Urothelium cell line (cell line): ENCODE measurements around the gene CNDP2.

Experiments used
- DNase-seq: peaks from one replicate; pipeline ENCODE4 v3.0.0; 2011; ENCODE audit warnings: low spot score, mixed read lengths
- FAIRE-seq: peaks from 2 replicates; lab custom pipeline; 2011; peaks lifted over from hg19 to GRCh38; lab: Jason Lieb, UNC

The CNDP2 gene

GRCh38 chr18:74532511-74533025 lies 36.4 kb downstream of the CNDP2 start:
- DNase-seq (no peak), FAIRE-seq (no peak)

DNA sequence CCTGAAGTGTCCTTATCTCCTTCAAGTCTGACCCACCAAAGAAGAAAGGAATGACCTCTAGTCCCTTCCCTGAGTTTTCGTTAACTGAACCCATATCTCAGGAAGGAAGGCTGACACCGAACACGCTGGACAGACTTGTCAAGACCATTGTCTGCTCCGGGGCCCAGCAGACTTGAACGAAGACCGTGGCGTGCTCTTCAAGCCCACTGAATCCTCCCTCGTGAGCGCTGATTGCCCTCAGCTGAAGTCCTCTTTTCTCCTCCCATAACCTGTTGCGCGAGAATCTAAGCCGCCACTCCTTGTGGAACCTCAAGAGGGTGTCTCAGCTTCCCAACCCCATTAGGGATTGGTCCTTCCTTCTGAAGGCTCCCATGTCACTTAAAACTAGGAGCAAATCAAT lies 37.5 kb downstream of the CNDP2 start:
- FAIRE-seq: no peak
- DNase-seq: no peak

DNA sequence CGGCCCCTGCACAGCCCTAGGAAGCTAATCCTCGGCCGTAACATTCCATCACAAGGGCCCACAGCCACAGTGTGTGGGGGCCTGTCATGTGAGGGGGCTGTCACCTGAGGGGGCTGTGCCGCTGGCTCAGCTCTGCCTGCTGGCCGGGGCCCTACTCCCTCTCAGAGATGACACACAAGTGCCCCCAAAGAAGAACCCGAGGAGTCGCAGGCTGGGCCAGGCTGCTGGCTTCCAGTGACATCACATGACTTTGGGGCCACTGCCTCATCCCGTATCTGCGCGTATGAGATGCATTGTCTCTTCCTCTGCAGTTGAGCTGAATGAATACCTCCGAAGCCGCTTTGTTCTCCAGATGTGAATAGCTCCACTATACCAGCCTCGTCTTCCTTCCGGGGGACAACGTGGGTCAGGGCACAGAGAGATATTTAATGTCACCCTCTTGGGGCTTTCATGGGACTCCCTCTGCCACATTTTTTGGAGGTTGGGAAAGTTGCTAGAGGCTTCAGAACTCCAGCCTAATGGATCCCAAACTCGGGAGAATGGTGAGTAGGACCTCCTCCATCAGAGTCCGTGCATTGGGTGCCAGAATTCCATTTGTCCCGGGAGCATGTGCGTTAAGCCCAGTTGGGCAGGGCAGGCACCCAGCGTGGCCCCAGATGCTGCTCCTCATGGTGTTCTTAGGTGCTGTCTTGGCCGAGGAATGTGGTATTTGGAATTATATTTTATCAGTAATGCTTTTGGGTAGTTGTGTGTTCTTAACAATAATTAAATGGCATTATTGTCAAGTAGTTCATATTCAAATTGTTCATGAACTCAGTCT lies 38.2 kb downstream of the CNDP2 start, which contains the start of gene CNDP1:
Gene CNDP1 (plus strand): TSS at position 351 of the 820 bp plus-strand sequence. CDS start 168 bp downstream, at position 519.
- DNase-seq (no peak), FAIRE-seq (no peak)

DNA sequence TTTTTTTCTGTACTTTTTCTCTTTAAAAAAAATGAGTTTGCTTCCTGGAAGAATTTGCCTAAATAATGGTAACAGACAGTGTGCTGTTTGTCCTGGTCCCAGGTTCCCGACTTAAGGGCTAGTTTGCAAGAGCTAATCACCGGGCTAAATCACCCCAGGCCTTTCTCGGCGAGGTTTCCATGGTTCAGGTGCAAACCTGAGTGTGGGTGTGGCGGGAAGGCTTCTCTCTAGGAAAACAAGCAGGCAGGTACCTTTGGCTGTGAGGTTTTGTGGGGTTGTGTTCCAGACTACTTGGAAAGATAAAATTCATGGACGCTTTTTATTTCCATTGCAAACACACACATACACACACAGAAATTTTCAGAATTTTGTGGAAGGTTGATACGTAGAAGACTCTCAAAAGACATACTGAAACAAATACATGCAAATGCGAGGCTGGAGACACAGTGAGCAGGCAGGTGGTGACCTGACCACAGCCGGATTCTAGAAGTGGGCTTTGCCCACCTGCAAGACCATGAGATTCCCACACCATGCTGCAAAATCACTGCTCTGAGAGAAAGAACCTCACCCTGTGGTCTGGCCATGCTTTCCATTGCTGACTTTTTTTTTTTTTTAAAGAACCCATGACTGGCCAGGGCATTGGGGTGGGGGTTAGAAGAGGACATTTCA lies 39.0 kb downstream of the CNDP2 start:
- no peak for FAIRE-seq
- no peak for DNase-seq

DNA sequence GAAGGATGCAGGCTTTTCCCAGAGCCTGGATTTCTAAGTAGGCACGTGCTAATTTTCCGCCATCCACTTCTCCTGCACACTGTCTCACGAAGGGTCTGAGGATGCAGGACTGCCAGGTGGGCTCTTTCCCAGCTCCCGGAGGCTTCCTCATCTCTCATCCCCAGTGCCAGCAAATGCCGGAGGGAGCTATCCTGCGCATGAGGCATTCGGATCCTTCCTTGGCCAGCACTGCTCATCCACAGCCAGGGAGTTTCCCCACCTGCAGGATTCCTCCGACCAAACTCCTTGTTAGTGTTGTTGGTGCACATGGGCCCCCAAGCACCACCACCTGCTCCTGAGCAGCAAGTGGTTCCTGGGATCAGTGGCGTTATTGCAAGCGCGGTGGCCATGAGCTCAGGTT lies 43.1 kb downstream of the CNDP2 start:
- DNase-seq: no peak
- no peak for FAIRE-seq

DNA sequence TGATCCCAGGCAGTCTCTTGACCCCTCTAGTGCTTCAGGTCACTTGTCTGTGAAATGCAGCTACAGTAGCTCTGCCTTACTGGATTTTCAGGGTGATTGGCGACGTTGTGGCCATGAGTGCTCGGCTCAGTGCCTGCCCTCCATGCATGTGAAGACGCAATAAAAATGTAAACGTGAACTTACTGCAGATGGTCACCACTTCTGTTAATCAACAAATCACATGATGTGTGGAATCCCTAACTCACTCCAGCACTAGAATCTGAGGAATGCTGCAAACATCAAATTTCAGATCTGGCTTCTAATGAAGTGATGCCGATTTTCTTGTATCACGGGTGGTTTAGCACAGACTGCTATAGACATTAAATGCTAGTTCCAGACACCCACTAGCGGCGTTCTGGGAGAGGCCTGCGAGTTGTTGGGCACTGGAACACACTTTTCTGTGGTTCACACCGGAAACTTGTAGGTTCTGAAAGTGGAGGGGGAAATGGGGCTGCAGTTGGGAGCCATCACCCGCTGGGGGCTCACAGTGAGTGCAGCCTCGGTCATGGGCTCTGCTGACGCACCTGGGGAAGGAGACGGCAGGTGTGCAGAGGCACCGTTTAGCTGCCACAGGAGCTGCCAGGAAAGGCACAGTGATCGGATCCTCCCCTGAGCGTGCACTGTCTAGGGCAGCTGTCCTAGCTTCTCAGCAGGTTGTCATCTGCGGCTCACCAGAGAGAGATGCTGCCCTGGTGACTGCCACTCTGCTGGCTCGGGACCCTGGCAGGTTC lies 44.7 kb downstream of the CNDP2 start:
- DNase-seq: no peak
- no peak for FAIRE-seq

DNA sequence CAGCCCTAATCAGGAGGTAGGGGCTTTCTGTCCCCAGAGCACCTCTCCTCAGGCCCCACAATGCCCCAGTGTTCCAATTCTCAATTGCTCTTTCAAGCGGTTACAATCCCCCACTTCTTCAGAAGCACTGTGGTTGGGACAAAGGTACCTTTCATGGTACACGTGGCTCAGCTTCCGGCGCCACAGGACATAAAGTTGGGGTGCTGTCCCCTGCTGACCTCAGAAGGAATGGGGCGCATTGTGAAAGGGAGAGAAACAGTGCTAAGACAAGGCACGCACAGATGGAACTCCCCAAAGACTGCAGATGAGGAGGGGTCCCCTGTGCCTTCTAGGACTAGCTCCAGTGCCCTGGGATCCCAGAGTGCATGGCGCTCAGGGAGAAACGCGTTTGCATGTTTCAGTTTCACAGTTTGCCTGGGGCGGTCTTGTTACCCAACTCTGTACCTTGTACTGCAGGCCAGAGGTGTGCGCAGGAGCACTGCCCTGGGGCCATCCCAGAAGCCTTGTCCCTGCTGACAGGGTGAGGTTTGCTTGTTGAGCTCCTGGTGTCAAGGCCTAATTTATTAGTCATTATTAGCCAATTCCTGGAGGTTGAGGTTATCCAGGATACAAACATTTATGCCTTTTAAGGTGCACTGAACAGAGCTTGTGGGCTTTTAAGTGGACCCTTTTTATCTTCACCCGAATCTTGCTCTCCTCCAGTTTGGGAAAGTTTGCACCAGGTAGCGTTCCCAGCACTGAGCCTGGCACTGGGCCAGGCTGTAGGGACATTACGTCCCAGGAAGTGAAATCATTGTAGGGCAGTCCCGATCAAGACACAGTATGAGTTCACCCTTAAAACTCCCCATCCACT lies 45.8 kb downstream of the CNDP2 start:
- no peak for FAIRE-seq

GRCh38 chr18:74544898-74545297 lies 48.7 kb downstream of the CNDP2 start:
- FAIRE-seq (no peak), DNase-seq (no peak)

More for the DNA sequence above, 45.8 kb downstream of the CNDP2 start:
- DNase-seq: no peak

DNA sequence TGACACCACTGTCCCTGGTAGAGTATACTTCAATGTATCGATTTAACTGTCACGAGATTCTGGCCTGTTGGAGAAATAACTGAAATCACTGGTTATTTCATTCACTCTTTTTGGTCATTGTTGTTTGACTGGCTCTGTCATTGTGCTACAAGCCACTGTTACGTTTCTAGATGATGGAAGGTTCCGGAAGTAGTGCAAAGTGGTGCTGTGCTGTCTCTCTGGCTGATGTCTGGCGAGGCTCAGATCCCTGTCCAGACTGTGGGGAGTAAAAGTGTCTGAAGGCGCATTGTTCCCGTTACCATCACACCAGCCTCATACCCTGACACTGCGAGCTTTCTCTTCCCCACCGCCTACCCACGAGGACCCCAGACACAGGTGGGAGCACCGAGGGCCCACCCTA lies 49.8 kb downstream of the CNDP2 start:
- no peak for FAIRE-seq
- DNase-seq: no peak

GRCh38 chr18:74546751-74547530 lies 50.8 kb downstream of the CNDP2 start:
- no peak for DNase-seq
- no peak for FAIRE-seq

DNA sequence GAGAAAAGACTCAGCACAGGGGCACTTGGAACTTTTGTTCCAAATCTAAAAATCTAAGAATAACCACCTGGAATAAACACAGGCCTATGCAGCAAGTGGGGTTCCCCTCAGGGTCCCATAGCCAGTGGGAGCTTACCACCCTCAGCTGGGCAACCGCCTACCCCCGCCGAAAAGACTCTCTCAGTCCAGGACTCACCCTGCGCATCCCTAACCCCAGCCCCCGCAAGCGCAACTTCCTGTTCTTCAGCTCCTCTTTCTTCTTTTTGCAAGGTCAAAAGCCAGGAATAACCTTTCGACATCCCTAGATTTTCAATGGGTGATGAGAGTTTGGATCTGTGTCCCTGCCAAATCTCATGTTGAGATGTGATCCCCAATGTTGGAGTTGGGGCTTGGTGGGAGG lies 51.7 kb downstream of the CNDP2 start:
- DNase-seq: no peak
- FAIRE-seq: no peak

GRCh38 chr18:74549591-74550104 lies 53.5 kb downstream of the CNDP2 start:
- DNase-seq (no peak), FAIRE-seq (no peak)

DNA sequence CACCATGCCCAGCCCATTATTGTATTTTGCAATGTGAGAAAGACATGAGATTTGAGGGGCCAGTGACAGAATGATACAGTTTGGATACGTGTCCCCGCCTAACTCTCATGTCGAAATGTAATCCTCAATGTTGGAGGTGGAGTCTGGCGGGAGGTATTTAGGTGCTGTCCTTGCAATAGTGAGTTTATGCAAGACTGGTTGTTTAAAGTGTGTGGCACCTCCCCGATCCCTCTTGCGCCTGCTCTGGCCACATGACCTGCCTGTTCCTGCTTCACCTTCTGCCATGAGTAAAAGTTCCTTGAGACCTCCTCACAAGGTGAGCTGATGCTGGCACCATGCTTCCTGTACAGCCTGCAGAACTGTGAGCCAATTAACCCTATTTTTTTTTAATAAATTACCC lies 54.7 kb downstream of the CNDP2 start:
- FAIRE-seq: no peak
- DNase-seq: no peak

- FAIRE-seq (no peak), DNase-seq (no peak)
Measured at GRCh38 chr18:74551452-74551851, 55.3 kb downstream of the CNDP2 start.

- no peak for FAIRE-seq
Measured at GRCh38 chr18:74551936-74552555, 55.9 kb downstream of the CNDP2 start.

GRCh38 chr18:74556126-74556525 lies 60.0 kb downstream of the CNDP2 start:
- FAIRE-seq (no peak), DNase-seq (no peak)

More at GRCh38 chr18:74551936-74552555, 55.9 kb downstream of the CNDP2 start:
- DNase-seq: peak; percentile 77

DNA sequence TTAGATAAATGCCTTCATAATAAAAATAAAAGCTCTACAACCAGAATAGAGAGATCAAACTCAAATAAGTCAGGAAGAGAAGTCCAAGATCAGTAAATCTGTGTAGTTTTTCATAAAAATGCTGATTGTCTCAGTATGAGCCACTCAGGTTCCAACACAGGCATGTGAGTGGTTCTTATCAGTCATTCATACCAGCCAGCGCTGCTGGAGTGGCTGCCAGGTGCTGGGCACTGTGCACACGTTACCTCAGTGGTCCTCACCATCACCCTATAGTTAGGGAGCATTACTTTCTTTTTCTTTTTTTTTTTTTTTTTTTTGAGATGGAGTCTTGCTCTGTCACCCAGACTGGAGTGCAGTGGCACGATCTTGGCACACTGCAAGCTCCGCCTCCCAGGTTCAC lies 61.9 kb downstream of the CNDP2 start:
- FAIRE-seq: no peak
- DNase-seq: no peak

DNA sequence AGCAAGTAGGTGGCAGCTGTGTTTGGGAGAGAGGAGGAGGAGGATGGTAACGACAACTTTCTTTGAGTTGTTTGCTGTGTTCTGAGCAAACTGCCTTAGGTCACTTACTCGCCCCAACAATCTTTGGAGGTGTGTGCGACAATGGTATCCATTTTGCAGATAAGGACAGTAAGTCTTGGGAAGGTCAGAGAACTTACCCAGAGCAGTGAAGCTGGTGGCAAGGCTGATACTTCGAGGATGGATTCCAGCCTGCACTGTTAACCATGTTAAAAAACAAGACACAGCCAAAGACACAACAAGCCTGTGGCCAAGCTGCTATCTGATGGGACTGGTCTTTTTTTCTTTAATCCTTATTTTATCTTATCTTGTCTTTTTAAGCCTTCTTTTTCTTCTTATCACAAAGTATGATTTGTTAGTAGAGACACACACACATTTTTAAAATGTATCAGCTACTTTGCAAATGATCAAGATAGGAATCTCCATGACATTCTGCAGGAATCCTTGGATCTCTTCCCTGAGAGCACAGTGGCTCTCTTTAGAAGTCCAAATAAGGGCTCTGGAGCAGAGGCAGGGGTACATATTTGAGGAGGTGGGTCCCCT lies 66.1 kb downstream of the CNDP2 start:
- no peak for FAIRE-seq
- DNase-seq: no peak
